NCI-H1092 (cell line): ENCODE results near the gene NVL.

Experiments
- DNase-seq: peaks from one replicate; lab custom pipeline; 2025; lab: John Stamatoyannopoulos, UW

Gene NVL

DNA sequence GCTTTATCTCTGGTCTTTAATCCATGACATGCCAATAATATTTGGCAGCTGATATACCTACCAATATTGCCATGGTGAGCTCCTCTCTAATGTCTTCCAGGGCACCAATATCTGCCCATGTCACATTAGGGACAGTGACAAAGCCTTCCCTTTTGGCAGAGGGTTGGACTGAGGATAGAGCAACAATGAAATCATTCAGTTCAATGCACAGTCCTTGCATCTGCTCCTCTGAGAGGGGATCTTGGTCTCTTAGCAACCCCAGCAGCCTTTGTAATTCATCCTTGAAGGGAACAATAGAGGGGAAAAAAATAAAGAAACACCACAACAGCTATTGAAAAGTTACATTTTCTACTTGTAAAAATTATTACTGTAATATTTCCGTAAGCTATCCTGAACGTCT, 42.3 kb downstream of the NVL start:
- DNase-seq: no peak

GRCh38 chr1:224282140-224282539, 47.8 kb downstream of the NVL start:
- DNase-seq: no peak

DNA sequence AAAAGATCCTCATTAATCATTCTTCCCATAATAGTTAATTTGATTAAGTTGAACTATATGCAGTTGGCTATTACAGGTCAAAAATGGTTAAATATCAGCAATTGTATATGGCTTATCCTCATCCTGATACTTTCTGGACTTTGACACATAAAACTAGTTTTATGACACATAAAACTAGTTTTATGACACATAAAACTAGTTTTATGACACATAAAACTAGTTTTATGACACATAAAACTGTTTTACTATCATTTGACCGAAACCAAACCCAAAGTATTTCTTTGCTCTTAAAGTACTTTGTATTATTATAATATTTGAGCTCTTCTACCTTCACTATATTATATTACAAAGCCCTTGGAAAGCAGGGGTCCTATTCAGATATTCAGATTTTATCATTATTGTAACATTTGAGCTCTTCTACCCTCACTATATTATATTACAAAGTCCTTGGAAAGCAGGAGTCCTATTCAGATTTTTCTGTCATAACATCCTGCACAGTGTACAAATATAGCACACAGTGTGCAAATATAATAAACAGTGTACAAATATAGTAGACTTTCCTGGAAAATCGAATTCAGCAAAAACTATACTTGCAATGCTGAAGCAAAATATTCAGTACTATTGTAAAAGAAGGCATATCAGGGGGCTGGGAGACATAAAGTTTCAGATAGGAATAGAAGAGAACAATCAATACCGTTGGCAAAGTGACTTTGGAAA, 53.0 kb downstream of the NVL start:
- no peak for DNase-seq

DNA sequence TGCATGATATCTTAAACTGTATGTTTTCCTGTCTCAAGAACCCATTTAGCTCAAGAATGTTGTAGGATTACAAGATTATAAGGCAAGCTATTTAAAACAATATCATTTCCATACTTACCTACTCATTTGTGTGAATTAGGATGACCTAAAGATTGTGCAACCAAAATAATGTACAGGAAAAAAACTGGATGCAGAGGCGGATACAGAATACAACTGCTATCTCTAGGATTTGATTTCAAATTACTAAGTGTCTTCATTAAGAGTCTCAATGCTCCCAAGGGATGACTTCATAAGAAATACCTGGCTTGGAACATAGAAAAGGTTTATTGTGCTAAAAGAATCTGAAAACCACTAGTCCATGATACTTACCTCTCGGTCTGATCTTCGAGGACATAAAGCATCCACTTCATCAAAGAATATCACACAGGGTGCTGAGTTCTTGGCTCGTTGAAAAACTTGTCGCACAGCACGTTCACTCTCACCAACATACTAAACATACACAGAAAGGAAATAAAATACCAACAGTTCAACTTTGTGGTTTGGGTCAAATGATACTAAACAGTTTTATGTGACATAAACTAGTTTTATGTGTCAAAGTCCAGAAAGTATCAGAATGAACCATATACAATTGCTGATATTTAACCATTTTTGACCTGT, 54.9 kb downstream of the NVL start:
- DNase-seq: no peak

GRCh38 chr1:224273641-224274040, 56.3 kb downstream of the NVL start:
- no peak for DNase-seq

DNA sequence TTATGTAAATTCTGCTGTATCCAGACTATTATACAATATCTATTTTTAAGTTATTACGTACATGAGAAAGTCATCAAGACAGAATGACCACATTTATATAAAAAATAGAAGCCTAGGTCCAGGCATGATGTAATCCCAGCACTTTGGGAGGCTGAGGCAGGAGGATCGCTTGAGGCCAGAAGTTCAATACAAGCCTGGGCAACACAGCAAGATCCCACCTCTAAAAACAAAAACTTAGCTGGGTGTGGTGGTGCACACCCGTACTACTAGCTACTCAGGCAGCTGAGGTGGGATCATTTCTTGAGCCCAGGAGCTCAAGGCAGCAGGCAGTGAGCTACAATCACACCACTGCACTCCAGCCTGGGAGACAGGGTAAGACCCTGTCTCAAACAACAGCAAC, 58.9 kb downstream of the NVL start:
- DNase-seq: no peak

GRCh38 chr1:224267925-224268324, 62.0 kb downstream of the NVL start:
- DNase-seq: no peak

- no peak for DNase-seq
Observed at GRCh38 chr1:224266915-224267856, 62.8 kb downstream of the NVL start.

DNA sequence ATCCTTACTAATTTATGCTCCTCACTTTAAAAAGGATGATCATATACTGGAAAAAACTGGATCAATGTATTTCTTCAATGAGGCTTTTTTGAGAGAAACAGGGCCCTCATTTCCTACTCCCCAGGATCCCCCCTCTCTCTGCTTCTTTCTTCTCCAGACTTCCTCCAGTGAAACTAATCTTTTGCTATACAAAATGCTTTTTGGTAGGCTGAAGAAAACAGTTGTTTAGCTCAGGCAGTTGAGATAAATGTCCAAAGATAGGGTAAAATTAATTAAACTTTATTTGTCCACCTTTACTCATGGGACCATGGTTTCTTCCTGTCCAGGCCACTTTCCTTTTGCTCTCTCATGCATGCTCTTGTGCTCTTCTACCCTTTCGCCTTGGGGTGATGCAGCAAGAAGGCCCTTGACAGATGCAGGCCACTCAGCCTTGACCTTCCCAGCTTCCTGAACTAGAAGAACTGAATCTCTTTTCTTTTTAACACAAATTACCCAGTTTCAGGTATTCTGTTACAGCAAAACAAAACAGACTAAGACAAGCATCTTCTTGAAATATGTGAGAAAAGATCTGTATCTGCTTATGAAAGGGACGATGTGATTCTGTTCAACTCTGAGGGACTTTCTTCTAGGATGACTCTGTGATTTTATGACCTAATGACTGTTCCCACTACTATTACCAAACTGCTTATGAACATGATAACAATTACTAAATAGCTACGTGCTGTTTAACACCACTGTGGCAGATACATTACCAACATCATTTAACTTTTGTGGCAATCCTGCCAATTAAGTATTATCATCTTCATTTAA, 63.7 kb downstream of the NVL start:
- DNase-seq: no peak

DNA sequence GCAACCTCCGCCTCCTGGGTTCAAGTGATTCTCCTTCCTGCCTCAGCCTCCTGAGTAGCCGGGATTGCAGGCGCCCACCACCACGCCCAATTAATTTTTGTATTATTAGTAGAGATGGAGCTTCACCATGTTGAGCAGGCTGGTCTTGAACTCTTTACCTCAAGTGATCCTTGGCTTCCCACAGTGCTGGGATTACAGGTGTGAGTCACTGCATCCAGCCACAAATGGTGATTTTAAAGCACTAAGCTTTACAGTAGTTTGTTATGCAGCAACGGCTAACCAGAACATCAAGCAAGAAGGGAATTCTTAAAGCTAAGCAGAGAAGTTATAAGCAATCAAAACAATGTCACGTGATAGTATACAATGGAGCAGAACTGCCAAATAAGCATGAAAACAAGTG, 65.7 kb downstream of the NVL start:
- DNase-seq: no peak

- no peak for DNase-seq
Observed at GRCh38 chr1:224262373-224263054, 67.5 kb downstream of the NVL start.

DNA sequence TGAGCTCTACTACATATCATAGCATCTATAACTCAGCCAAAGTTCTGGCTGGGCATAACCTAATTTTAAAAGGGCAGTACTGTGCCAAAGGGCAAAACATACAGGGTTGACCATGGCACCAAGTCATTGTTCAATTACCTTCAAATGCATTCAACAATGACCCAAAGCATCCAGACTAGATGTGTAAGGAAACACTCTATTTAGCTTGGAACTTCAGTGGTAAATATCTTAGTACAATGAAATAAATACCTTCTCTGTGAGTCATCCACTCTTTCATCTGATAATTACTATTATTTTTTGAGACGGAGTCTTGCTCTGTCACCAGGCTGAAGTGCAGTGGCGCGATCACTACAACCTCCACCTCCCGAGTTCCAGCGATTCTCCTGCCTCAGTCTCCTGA, 70.0 kb downstream of the NVL start:
- no peak for DNase-seq

DNA sequence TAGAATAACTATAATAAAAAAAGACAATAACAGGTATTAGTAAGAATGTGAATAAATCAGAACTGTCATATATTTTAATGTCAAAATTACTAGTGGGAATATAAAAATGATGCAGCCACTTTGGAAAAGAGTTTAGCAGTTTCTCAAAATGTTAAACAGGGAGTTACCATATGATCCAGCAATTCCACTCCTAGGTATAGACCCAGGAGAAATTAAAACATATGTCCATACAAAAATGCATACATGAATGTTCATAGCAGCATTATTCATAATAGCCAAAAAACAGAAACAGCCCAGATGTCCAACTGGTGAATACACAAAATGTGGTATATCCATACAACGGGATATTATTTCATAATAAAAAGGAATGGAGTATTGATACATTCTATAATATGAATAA, 71.6 kb downstream of the NVL start:
- no peak for DNase-seq

- DNase-seq: no peak
Observed at GRCh38 chr1:224256640-224257039, 73.3 kb downstream of the NVL start.

GRCh38 chr1:224253721-224254120, 76.3 kb downstream of the NVL start:
- no peak for DNase-seq

- no peak for DNase-seq
Observed at GRCh38 chr1:224252479-224252878, 77.5 kb downstream of the NVL start.

DNA sequence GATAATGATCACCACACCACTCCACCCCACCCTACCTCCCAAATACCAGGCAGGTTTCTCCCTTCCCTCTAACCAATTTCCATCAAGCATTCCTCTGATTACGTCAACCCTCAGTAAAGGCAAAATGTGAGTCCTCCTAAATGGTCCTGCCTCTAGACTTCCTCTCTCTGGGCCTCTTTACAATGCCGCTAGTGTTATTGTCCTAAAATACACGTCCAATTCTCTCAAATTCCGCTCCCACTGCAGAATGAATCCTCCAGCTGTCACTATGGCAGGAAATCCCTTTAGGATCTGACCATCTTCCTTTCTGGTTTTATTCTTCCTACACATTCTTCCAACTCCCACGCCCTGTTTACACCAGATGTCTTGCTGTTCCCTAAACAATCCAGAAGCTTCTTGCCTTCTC, 78.2 kb downstream of the NVL start:
- DNase-seq: no peak

GRCh38 chr1:224245188-224245587, 84.8 kb downstream of the NVL start:
- no peak for DNase-seq

DNA sequence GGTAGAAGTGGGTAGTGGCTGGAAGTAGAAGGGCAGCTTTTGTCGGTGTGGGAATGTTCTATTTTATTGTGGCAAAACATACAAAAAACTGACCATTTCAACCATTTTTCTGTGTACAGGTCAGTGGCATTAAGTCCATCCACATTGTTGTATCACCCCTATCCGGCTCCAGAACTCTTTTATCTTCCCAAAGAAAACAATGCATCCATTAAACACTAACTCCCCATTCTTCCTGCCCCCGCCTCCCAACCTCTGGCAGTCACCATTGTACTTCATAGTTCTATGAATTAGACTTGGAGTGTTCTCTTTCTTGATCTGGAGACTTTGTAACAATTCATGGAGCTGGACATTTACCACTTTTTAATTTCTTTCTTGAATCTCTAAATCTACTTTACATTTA, 91.2 kb downstream of the NVL start:
- no peak for DNase-seq

- no peak for DNase-seq
Observed at GRCh38 chr1:224238212-224238611, 91.8 kb downstream of the NVL start.

DNA sequence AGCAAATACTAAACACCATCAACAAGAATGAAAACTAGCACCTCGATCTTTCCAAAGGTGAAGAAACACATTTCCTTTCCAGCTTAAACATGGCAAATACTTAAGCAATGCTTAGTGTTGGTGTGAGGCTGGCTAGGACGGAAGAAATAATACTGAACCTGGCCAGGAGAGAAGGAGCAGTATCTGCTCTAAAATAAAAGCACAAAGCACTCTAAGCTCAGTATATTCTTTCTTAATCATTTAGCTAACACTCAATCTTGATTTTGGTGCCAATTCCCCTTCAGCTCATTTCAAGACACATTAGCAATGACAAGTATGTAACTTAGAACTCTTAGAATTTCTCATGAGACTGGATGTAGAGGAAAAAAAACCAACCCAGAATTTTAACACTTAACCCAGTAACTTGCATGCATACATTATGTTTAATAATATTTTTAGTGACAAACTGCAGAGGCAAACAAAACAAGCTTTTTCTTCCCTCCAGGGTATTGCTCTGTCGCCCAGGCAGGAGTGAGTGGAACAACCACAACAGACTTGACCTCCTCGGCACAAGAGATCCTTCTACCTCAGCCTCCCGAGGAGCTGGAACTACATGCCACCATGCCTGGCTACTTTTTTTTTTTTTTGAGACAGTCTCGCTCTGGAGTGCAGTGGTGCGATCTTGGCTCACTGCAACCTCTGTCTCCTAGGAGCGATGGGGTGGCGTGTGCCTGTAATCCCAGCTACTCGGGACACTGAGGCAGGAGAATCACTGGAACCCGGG, 92.7 kb downstream of the NVL start:
- DNase-seq: no peak
